ENCODE data around the gene CST9L. TPM values are rescaled to one million over a fixed set of nuclear protein-coding genes. Genes with fewer than 3 reads are reported as not detected.

The CST9L gene
- total RNA-seq, 1 donor from 2014 or later, result not detected

DNA sequence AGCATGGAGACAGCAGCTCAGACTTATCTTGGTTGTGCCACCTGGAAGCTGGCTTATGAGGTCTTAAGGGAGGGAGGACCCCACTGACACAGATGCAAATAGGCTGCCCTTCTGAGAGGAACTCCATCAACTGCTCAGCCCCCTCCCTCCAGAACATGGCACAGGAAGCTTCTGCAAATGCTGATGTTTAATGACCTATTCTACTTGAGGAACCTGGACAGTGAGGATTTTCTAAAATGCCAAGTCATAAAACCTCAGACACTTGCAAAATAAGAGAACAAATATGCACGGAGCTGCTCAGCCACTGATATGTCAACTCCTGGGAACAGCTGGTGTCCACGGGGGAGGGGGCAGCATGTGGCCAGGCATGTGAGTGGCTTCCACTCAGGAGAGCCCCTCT lies 34.0 kb upstream of the CST9L start:
- Mint-ChIP-seq H3K9me3 (no peaks in the 10 kb centered on the region), H3K36me3 (ENCODE audit: low read depth) (no peaks in the 10 kb centered on the region), H3K27me3 (ENCODE audit: low read depth) (peaks cover 2% of the 10 kb centered on the region), H3K27ac (no peak overlapping the region), H3K4me3 (ENCODE audit: low read depth) (no peak overlapping the region), H3K4me1 (ENCODE audit: low read depth) (peaks cover 4% of the 10 kb centered on the region)
- intact Hi-C loops (cut with micrococcal nuclease), result no loop called here
- DNase-seq (ENCODE audit: low spot score), result no peak

DNA sequence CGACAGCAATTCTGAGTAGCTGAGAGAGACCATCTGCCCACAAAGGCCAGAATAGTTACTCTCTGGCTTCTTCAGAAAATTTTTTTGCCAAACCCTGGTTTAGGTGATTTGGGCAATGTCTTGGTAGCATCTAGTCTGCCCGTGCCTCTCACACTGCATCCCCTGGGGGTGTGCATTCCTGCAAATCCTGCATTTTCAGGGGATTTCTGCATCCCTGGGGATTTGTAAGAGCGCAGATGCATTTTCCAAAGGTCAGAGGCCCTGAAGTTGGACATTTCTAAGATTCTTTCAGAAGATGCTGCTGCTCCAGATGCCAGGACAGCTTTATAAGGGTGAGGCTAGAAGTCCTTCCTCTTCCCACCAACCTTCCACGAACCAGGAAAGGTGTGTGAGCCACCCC lies 33.4 kb upstream of the CST9L start:
- no peaks in the 10 kb centered on the region for H3K9me3 Mint-ChIP-seq
- H3K4me1 Mint-ChIP-seq (ENCODE audit: low read depth), result peaks cover 2% of the 10 kb centered on the region
- H3K36me3 Mint-ChIP-seq (ENCODE audit: low read depth), result no peaks in the 10 kb centered on the region
- intact Hi-C loops (cut with micrococcal nuclease), result no loop called here
- no peak overlapping the region for H3K27ac Mint-ChIP-seq
- peaks cover 5% of the 10 kb centered on the region for H3K27me3 Mint-ChIP-seq (ENCODE audit: low read depth)
- no peak overlapping the region for H3K4me3 Mint-ChIP-seq (ENCODE audit: low read depth)
- DNase-seq (ENCODE audit: low spot score), result no peak

DNA sequence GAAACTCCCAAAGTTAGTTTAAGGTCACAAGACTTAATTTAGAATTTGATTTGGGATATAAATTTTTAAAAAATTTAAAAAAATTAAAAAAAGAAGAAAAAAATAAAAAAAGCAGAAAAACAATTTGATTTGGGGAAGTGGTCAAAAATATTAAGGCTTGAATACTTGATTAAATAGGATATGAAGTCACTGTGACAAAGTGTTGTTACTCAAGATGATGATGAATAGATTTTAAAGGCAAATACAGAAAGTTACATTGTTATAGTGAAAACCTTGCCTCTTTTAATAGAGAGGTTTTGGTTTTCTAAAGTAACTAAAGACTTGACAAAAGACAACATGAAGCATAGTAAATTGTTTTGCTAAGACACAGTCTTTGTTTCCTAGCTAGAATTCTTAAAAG lies 30.2 kb upstream of the CST9L start:
- no peak for DNase-seq (ENCODE audit: low spot score)
- intact Hi-C loops (cut with micrococcal nuclease), result no loop called here
- Mint-ChIP-seq H3K27me3 (ENCODE audit: low read depth) (peaks cover 5% of the 10 kb centered on the region), H3K27ac (no peak overlapping the region), H3K9me3 (no peaks in the 10 kb centered on the region), H3K4me3 (ENCODE audit: low read depth) (no peak overlapping the region), H3K36me3 (ENCODE audit: low read depth) (no peaks in the 10 kb centered on the region), H3K4me1 (ENCODE audit: low read depth) (no peaks in the 10 kb centered on the region)

DNA sequence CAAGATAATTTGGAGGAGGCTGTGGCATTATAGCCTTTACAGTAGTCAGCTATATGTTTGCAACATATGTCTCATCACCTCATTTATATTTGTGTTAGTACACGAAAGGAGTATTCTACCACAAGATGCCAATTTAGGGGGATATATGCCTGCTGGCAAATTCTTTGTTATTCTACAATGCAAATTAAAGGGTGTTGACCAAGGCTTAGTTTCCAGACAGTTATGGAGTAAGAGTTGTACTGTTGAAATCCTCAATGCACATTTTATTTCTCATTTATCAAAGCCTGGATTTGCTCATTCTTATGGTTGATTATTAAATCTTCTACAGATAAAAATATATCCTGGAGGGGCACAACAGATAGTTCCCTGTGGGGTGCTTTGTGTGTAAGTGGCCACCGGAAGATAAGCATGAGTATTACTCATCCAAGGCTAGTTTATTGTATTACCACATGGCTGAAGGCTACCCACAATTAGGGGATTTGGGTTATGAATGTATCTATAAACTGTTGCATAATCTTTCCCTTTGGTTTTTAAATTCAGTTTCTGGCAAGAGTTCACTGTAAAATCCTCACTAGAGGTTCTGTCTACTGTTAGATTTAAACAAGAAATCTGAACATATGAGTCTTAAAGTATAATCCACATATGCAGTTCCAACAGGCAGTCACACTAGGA lies 28.4 kb upstream of the CST9L start:
- H3K4me1 Mint-ChIP-seq (ENCODE audit: low read depth), result no peaks in the 10 kb centered on the region
- no peak overlapping the region for H3K4me3 Mint-ChIP-seq (ENCODE audit: low read depth)
- H3K9me3 Mint-ChIP-seq, result no peaks in the 10 kb centered on the region
- peaks cover 3% of the 10 kb centered on the region for H3K27me3 Mint-ChIP-seq (ENCODE audit: low read depth)
- H3K36me3 Mint-ChIP-seq (ENCODE audit: low read depth), result no peaks in the 10 kb centered on the region
- intact Hi-C loops (cut with micrococcal nuclease), result no loop called here
- H3K27ac Mint-ChIP-seq, result no peak overlapping the region
- no peak for DNase-seq (ENCODE audit: low spot score)

DNA sequence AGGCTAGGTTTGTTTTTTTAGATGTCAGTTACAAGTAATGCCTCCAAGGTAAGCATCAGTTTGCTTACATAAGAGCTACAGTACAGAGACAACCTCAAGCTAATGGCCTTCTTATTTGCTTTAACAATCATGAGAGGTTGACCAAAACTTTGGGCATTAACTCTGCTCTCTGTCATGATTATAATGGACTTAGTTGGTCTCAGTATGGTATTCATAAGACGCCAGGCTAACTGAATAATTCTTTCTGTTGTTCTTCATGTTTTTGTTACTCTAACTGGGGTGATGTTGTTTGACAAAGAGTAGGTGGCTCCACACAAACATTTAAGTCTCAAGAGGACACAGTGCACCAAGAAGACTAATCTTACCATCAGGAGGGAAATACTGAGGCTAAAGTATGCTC lies 27.7 kb upstream of the CST9L start:
- DNase-seq (ENCODE audit: low spot score), result no peak
- Mint-ChIP-seq H3K4me3 (ENCODE audit: low read depth) (no peak overlapping the region), H3K36me3 (ENCODE audit: low read depth) (no peaks in the 10 kb centered on the region), H3K9me3 (no peaks in the 10 kb centered on the region), H3K27ac (no peak overlapping the region), H3K4me1 (ENCODE audit: low read depth) (no peaks in the 10 kb centered on the region), H3K27me3 (ENCODE audit: low read depth) (peaks cover 3% of the 10 kb centered on the region)
- intact Hi-C loops (cut with micrococcal nuclease), result no loop called here

DNA sequence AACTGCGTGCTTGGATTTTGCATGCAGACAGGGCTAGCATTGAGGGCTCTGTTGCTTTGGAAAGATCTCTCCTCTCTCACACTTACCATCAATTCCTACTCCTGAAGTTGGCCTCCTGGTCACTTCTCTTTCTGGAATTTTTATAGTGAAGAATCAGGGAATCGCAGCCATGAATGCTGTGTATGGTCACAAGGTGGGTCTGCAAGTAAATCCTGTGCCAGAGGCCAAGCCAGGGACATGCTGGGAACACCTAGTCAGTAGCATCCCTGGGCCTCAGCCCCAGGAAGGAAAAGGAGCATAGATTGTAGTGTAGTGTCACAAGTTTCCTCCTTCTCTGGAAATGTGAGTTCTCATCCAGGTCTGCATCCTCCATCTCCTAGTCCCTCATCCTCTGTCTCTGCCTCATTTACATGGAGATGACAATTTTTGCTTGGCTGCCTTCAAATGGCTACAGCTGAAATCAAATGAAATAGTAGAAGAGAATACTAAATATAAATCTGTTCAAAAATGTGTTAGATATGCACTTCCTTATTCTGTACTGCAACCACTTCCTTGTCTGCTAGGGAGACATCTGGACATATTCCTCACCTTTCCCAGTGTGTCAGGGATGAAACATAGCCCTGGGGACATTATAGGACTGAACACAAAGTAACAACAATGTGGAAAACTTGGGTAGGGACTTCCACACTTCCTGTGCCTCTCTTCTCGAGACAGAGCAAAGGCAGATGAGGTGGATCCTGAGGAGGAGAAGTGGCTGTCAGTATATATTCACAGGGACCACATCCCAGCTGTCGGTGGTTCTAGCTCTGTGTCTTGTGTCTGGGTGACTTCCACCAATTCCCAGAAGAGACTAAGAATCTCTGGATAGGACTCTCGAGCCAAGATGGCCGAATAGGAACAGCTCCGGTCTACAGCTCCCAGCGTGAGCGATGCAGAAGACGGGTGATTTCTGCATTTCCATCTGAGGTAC lies 20.4 kb upstream of the CST9L start:
- peaks cover 4% of the 10 kb centered on the region for H3K27me3 Mint-ChIP-seq (ENCODE audit: low read depth)
- H3K36me3 Mint-ChIP-seq (ENCODE audit: low read depth), result no peaks in the 10 kb centered on the region
- intact Hi-C loops (cut with micrococcal nuclease), result no loop called here
- H3K4me1 Mint-ChIP-seq (ENCODE audit: low read depth), result no peaks in the 10 kb centered on the region
- DNase-seq (ENCODE audit: low spot score), result no peak
- H3K27ac Mint-ChIP-seq, result no peak overlapping the region
- H3K9me3 Mint-ChIP-seq, result no peaks in the 10 kb centered on the region
- no peak overlapping the region for H3K4me3 Mint-ChIP-seq (ENCODE audit: low read depth)

DNA sequence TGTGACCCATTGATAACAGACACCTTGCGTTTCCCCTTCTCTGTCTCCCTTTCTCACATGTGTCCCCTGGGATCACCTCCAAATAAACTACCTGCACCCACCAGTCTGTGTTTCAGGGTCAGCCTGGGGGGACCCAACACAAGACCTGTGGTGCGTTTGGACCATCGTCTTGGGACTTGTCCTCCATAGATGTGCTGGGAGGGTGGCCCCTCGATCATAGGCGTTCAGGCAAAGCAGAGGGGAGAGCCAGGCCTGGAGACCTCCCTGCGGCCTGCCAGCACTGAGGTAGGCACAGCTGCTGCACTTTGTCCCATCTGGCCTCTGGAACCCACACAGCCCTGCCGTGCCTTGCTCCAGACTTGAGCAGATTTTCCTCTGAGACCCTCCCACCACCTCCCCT lies 19.3 kb upstream of the CST9L start:
- H3K27me3 Mint-ChIP-seq (ENCODE audit: low read depth), result peaks cover 5% of the 10 kb centered on the region
- no peak for DNase-seq (ENCODE audit: low spot score)
- no peaks in the 10 kb centered on the region for H3K36me3 Mint-ChIP-seq (ENCODE audit: low read depth)
- intact Hi-C loops (cut with micrococcal nuclease), result no loop called here
- H3K9me3 Mint-ChIP-seq, result no peaks in the 10 kb centered on the region
- H3K4me1 Mint-ChIP-seq (ENCODE audit: low read depth), result no peaks in the 10 kb centered on the region
- no peak overlapping the region for H3K27ac Mint-ChIP-seq
- no peak overlapping the region for H3K4me3 Mint-ChIP-seq (ENCODE audit: low read depth)

DNA sequence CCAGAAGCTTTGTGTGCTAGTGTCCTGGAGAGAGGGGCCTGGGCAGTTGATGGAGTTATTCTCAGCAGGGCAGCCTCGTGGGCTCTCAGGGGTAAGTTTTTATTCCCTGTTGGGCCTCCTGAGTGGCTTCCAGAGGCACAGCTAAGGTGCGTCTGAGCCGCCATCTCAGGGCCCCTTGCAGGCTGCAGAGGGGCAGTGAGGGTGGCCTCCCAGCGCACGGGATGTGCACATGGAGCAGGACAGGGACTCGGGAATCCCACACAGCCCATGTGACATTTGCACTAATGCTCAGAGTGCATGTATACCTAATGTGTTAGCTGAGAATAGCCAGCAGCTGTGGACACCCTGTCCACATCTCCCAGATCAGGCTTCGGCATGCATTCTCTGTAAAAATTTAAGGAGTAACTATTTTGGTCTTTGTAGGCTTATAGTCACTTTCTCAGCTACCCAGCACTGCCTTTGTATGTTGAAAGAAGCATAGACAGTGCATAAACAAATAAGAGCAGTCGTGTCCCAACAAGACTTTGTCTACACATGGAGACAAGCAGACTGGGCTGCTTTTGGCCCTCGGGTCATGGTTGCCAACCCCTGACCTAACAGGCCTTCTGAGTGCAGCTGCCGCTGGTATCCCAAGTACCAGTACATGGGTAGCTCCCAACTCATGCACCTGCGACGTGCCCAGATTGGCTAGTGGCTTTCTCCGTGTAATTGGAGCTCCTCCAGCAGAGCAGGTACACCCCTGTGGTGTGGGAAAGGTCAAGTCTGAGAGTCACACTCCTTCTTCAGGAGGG lies 18.6 kb upstream of the CST9L start:
- Mint-ChIP-seq H3K27me3 (ENCODE audit: low read depth) (peaks cover 5% of the 10 kb centered on the region), H3K9me3 (no peaks in the 10 kb centered on the region), H3K36me3 (ENCODE audit: low read depth) (no peaks in the 10 kb centered on the region), H3K27ac (no peak overlapping the region), H3K4me3 (ENCODE audit: low read depth) (no peak overlapping the region), H3K4me1 (ENCODE audit: low read depth) (no peaks in the 10 kb centered on the region)
- DNase-seq (ENCODE audit: low spot score), result no peak
- intact Hi-C loops (cut with micrococcal nuclease), result no loop called here

DNA sequence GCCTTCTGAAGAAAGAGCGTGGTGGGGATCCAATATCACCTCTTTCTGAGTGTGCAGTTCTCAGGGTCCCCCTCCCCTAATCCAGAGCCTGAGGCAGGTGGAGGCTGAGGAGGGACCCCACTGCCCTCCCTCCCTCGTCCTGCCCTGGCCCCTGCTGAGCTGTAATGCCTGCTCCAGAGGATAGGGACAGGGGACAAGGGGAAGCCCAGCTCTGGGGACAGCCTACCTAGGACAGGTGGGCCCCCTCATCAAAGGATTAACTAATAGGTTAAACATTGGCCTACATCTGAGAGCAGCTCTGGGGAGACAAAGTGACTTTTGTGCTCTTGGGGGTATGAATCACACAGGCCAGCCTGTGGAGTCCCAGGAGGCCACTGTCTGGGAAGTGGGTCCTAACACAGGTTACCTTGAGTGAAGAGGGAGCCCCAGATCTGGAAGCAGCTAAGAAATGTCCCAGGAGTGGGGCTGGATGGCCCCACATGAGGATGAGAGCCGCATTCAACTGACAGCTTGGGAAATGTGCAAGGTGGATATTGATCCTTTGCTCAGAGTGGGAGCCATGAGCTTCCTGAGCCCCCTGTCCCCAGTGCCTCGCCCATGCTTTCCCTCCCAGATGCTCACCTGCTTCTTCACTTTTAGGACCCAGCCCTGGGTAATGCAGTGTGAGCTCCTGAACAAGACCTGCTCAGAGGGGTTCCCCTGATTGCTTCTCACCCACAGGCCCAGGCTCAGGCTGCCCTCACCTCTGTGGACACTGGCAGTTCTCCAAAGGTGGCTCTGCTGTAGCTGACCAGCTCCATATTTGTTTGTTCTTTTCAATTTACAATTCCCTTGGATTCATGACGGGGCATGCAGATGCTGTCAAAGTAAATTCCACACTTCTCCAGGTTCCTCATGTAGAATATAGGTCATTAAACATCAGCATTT lies 17.8 kb upstream of the CST9L start:
- no peak overlapping the region for H3K27ac Mint-ChIP-seq
- intact Hi-C loops (cut with micrococcal nuclease), result no loop called here
- H3K9me3 Mint-ChIP-seq, result no peaks in the 10 kb centered on the region
- H3K36me3 Mint-ChIP-seq (ENCODE audit: low read depth), result no peaks in the 10 kb centered on the region
- DNase-seq (ENCODE audit: low spot score), result no peak
- no peak overlapping the region for H3K4me3 Mint-ChIP-seq (ENCODE audit: low read depth)
- no peaks in the 10 kb centered on the region for H3K4me1 Mint-ChIP-seq (ENCODE audit: low read depth)
- peaks cover 5% of the 10 kb centered on the region for H3K27me3 Mint-ChIP-seq (ENCODE audit: low read depth)

DNA sequence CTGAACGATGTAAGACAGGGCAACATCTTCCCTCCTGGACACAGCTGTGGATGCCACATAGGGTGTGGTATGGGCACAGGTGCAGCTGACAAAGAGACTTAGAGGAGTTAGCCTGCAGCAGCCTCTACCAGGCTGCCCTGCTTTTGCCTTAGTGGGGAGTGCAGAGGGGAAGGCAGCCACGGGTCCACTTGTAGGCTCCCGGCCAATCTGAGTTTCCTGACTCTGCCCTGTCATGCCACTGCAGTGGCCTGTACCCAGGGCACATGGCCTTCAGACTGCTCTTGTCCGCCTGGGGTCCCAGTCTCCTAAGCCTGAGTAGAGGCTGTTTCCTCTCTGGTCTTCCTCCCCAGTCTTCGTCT lies 17.1 kb upstream of the CST9L start:
- Mint-ChIP-seq H3K27ac (no peak overlapping the region), H3K4me3 (ENCODE audit: low read depth) (no peak overlapping the region), H3K36me3 (ENCODE audit: low read depth) (no peaks in the 10 kb centered on the region), H3K27me3 (ENCODE audit: low read depth) (peaks cover 5% of the 10 kb centered on the region), H3K4me1 (ENCODE audit: low read depth) (no peaks in the 10 kb centered on the region), H3K9me3 (no peaks in the 10 kb centered on the region)
- intact Hi-C loops (cut with micrococcal nuclease), result no loop called here
- DNase-seq (ENCODE audit: low spot score), result no peak

DNA sequence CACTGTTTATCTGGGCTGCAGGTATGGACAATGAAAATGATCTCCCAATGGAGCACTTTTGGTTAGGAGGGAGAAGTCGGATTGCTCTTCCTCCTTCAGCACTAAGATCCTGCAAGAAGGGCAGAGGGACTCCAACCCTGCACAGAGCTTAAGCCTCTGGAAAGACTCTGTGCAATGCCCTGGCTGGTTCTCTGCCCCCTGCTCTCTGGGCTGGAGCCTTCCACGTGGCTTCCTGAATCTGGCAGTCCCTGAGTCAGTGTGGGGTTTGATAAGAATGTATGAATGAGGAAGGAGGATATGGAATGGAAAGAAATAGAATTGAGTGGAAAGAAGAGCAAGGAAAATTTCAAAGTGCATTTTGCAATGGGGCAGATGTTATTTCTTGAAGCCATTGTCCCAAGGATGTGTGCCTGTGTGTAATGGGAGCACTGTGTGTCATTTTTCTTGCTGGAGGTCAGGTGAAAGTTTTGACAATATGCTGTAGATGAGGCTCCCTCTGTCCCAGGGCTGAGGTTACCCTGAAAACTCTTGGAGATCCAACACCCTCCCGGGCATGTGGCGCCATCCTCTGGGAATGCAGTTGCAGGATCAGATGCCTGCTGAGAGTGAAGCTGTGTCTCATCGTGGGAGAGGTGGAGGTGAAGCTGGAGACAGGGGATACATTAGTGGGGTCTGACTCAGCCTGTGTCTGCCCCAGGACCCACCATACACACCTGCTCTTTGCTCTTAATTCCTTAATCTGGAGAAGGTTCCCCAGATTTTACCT lies 16.3 kb upstream of the CST9L start:
- Mint-ChIP-seq H3K4me3 (ENCODE audit: low read depth) (no peak overlapping the region), H3K27me3 (ENCODE audit: low read depth) (peaks cover 5% of the 10 kb centered on the region), H3K36me3 (ENCODE audit: low read depth) (no peaks in the 10 kb centered on the region), H3K9me3 (no peaks in the 10 kb centered on the region), H3K4me1 (ENCODE audit: low read depth) (no peaks in the 10 kb centered on the region), H3K27ac (no peak overlapping the region)
- intact Hi-C loops (cut with micrococcal nuclease), result no loop called here
- DNase-seq (ENCODE audit: low spot score), result no peak

Data from activated T-helper 2 cell treated with anti-CD3 and anti-CD28 coated beads, Interferon-gamma antibody, Interleukin-2, Interleukin-4, amounts not matched to agents 10 μg/mL and 5 μg/mL and 100 μg/mL, durations not matched to agents 14 hours and 24 hours and 36 hours (primary cell).